HG03460 (cell line): ENCODE data around the gene GRM6.

Source experiments
- ATAC-seq: cut with Tn5 transposase; IDR thresholded peaks from one replicate; pipeline ENCODE4 v1.9.1; 2021; ENCODE audit not compliant: unreplicated experiment

GRM6 gene

GRCh38 chr5:178984145-178985072 is 10.7 kb downstream of the GRM6 start:
- ATAC-seq: no peak

DNA sequence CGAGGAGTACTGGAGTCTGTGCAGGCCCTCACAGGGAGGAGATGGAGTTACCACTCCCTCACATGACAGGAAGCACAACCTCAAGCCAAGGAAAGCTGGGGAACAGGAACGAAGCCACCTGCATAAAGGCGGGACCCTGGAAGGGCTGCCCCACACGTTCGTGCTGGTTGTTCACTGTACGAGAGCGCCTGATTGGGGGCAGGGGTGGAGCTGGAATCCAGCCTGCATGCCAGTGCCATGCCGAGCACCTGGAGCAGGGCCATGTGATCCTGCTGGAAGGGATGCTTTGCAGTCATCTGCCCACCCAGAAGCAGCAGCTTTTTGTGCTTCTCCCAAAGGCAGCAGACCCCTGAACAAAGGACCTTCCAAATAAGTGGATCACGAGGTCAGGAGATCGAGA is 11.4 kb downstream of the GRM6 start:
- no peak for ATAC-seq

DNA sequence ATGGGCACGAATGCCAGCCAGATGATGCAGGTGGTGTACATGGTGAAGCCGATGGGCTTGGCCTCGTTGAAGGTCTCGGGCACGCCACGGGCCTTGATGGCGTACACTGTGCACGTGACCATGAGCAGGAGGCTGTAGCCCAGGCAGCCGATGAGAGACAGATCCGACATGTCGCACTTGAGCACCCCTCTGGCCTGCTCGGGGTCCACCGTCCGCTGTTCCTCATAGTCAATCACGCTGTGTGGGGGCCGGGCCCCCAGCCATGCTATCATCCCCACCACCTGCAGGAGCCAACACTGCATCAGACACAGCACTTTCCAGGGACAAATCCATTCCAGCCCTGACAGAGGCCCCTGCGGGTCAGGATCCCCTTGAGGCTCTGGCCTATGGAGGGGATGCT is 12.2 kb downstream of the GRM6 start:
- ATAC-seq: no peak

GRCh38 chr5:178981381-178981780 is 13.7 kb downstream of the GRM6 start:
- no peak for ATAC-seq

DNA sequence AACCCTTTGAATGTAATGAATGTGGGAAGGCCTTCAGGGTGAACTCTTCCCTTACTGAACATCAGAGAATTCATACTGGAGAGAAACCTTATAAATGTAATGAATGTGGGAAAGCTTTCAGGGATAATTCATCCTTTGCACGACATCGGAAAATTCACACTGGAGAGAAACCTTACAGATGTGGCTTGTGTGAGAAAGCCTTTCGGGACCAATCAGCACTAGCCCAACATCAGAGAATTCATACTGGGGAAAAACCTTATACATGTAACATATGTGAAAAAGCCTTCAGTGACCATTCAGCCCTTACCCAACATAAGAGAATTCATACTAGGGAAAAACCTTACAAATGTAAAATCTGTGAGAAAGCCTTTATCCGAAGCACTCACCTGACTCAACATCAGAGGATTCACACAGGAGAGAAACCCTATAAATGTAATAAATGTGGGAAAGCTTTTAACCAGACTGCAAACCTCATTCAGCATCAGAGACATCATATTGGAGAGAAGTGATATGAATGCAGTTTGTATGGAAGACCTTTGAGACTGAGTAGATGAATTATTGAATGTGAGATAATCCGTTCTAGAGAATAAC is 29.6 kb downstream of the GRM6 start:
- ATAC-seq: no peak

GRCh38 chr5:178941361-178941760 is 53.8 kb downstream of the GRM6 start:
- no peak for ATAC-seq

DNA sequence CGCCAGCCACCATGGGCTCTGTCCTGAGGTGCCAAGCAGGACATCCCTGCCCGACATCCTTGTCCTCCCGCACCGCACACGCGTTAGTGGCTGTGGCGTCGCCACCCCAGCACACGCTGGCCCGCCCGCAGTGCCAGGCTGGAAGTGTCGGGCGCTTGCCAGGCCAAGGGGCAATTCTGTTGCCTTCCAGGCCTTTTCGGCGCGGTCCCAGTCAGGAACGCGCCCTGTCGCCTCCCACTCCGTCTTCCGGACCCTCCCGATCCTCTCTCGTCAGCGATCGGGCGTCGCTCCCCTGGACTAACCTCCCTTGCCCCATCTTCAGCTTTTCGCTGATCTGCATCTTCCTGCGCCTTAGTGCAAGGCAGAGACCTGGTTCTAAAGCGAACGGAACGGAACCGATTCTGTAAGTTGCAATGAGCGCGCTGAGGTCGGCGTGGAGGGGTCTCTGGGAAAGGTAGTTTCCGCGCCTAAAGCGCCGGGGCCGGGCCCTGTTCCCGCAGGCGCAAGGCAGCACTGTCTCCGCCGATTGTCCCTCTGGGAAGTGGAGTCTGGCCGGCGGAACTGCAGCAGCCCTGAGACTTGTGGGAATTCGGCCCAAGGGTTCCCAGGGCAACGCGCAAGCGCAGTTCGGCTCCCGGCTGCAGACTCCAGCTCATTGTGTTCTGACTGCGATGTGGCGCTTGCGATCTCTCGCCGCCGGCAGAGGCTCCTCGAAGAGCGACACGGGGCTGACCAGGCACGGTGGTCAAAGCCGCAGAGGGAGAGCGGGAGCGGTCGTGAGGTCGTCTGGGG is 54.4 kb downstream of the GRM6 start, which contains the start of gene ZNF454:
Gene ZNF454 (plus strand): TSS at position 630 of the 792 bp plus-strand sequence. CDS start 1,594 bp downstream, outside the sequence.
- ATAC-seq: no peak

GRCh38 chr5:178931846-178932760 is 63.0 kb downstream of the GRM6 start:
- ATAC-seq: no peak
